Esophagus squamous epithelium (tissue), 5 donors: ENCODE results near the gene SYTL5. TPM values are rescaled to one million over a fixed set of nuclear protein-coding genes. Genes with fewer than 3 reads are reported as not detected.

Source experiments
- DNase-seq: peaks from one replicate; lab custom pipeline; 2025; lab: John Stamatoyannopoulos, UW
- H3K27ac ChIP-seq, 4 donors: fragments of 200-600 bp; sonication (generic); one replicate each; pipeline ENCODE4 v1.5.1; 2016 to 2019; ENCODE audit warnings: mild to moderate bottlenecking in 1 of 4
- H3K27me3 ChIP-seq, 4 donors: fragments of 200-600 bp; sonication (generic); 1 replicate in 3 of 4; 2 replicates in 1 of 4; pipeline versions ENCODE4 v1.5.1 to v1.6.0; 2017 to 2021; ENCODE audit warnings: antibody characterized with exemption in 1 of 4
- H3K36me3 ChIP-seq, 3 donors: fragments of 200-600 bp; sonication (generic); one replicate each; pipeline ENCODE4 v1.5.1; 2016 to 2019
- H3K4me1 ChIP-seq, 3 donors: fragments of 200-600 bp; sonication (generic); one replicate each; pipeline ENCODE4 v1.5.1; 2017 to 2019
- H3K4me3 ChIP-seq, 4 donors: fragments of 200-600 bp; sonication (generic); 1 replicate in 3 of 4; 2 replicates in 1 of 4; pipeline ENCODE4 v1.5.1; 2016 to 2019; ENCODE audit warnings: mild to moderate bottlenecking in 2 of 4, moderate library complexity in 1 of 4
- H3K9me3 ChIP-seq, 3 donors: fragments of 200-600 bp; sonication (generic); one replicate each; pipeline ENCODE4 v1.5.1; 2016 to 2019
- CTCF ChIP-seq, 6 experiments: fragments of 450-650 bp in 4 of 6; fragments of 200-600 bp in 2 of 6; sonication (generic) in 2 of 6; IDR thresholded peaks; one replicate each; pipeline ENCODE4 v1.5.1; 2016 to 2019; ENCODE audit warnings: antibody characterized with exemption in 6 of 6, mild to moderate bottlenecking in 4 of 6, moderate library complexity in 4 of 6
- POLR2A ChIP-seq, 4 donors: fragments of 450-650 bp; IDR thresholded peaks; one replicate each; pipeline ENCODE4 v1.6.1; 2017; ENCODE audit warnings: antibody characterized with exemption in 4 of 4, mild to moderate bottlenecking in 4 of 4, moderate library complexity in 3 of 4
- WGBS, 2 donors: methylation state at CpG; one replicate each; pipeline ENCODE4 v1.1.5; 2018; 5-methylcytosine and 5-hydroxymethylcytosine counted together
- intact Hi-C: fragments of 100-400 bp; cut with DNase I; formaldehyde crosslinking; loops from one replicate; pipeline ENCODE4 v1.15.0; 2022
- total RNA-seq, 4 donors: library from RNA; depleted of rRNA; stranded (reverse); fragments of >200 nt; gene quantifications; one replicate each; pipeline ENCODE4 v1.1.0, GENCODE V29; 2016
- donor health status: DM: yes; HTN: yes; CAD: no.

Gene SYTL5
- total RNA-seq, 4 donors from 2014 or later, result 0.76 to 8.9 (median 4.8) TPM

- no peak overlapping the region for H3K4me3 ChIP-seq
- no peaks in the 10 kb centered on the region for H3K36me3 ChIP-seq
- H3K27ac ChIP-seq, result no peak overlapping the region
- TF ChIP-seq CTCF (IDR thresholded peaks at IDR 0.05) (no peak), POLR2A (IDR thresholded peaks at IDR 0.05) (no peak)
- WGBS, 2 donors, result 90 to 95% methylated on average over 5 of the region's 5 CpGs
- intact Hi-C loops, result no loop called here
- DNase-seq, result no peak
- no peaks in the 10 kb centered on the region for H3K27me3 ChIP-seq
- no peaks in the 10 kb centered on the region for H3K4me1 ChIP-seq
- H3K9me3 ChIP-seq, result no peaks in the 10 kb centered on the region
Observed at GRCh38 chrX:38111196-38111595, 104.8 kb downstream of the SYTL5 start.

- TF ChIP-seq POLR2A (IDR thresholded peaks at IDR 0.05) (no peak), CTCF (IDR thresholded peaks at IDR 0.05) (no peak)
- H3K27ac ChIP-seq, result no peak overlapping the region
- H3K4me3 ChIP-seq, result no peak overlapping the region
- 58 to 60% methylated on average over 3 to 4 of the region's 4 CpGs for WGBS, 2 donors
- no peaks in the 10 kb centered on the region for H3K9me3 ChIP-seq
- intact Hi-C loops, result no loop called here
- no peak for DNase-seq
- no peaks in the 10 kb centered on the region for H3K27me3 ChIP-seq
- no peaks in the 10 kb centered on the region for H3K36me3 ChIP-seq
- no peaks in the 10 kb centered on the region for H3K4me1 ChIP-seq
Observed at GRCh38 chrX:38112566-38112965, 106.2 kb downstream of the SYTL5 start.

DNA sequence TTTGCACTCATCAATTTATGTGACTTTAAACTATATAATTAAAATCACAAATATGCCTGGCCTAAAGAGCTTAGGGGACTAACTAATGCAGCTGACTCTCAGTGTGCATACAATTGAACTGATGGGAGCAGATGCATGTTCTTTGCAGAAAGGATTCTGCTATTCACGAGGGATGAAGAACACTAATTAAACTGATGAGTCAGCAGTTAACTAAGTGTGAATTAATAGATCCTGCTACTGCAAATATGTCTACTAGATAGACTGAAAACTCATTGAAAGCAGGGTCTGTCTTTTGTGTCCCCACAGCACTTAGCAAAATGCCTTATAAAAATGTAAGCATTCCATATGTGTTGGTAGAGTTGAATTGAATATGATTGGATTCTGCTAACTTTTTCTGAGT is 110.4 kb downstream of the SYTL5 start:
- no peaks in the 10 kb centered on the region for H3K4me1 ChIP-seq
- H3K36me3 ChIP-seq, result no peaks in the 10 kb centered on the region
- no peak overlapping the region for H3K27ac ChIP-seq
- H3K4me3 ChIP-seq, result no peak overlapping the region
- intact Hi-C loops, result no loop called here
- no peak for DNase-seq
- no peaks in the 10 kb centered on the region for H3K27me3 ChIP-seq
- H3K9me3 ChIP-seq, result no peaks in the 10 kb centered on the region
- 25 to 33% methylated on average over 1 of the region's 1 CpG for WGBS, 2 donors
- TF ChIP-seq POLR2A (IDR thresholded peaks at IDR 0.05), result no peak
- no peak for TF ChIP-seq CTCF (IDR thresholded peaks at IDR 0.05)

DNA sequence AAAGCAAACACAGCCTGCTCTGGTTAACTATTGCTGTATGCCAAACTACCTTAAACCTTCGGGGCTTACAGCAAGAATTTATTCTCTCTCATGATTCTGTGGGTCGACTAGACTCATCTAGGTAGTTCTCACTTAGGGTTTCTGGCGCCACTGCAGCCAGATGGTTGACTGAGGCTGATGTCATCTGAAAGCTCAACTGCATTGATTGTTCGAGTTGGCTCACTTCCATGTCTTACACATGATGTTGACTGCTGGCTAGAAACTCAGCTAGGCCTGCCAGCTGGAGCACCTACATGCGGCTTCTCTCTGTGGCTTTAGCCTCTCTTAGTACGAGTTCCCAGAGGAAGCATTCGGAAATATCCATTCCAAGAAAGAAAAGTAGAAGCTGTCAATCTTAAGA is 111.1 kb downstream of the SYTL5 start:
- intact Hi-C loops, result no loop called here
- Histone ChIP-seq H3K27ac (no peak overlapping the region), H3K4me3 (no peak overlapping the region), H3K27me3 (no peaks in the 10 kb centered on the region), H3K36me3 (no peaks in the 10 kb centered on the region), H3K9me3 (no peaks in the 10 kb centered on the region), H3K4me1 (no peaks in the 10 kb centered on the region)
- TF ChIP-seq POLR2A (IDR thresholded peaks at IDR 0.05) (no peak), CTCF (IDR thresholded peaks at IDR 0.05) (no peak)
- 63 to 75% methylated on average over 2 to 7 of the region's 7 CpGs for whole genome bisulfite sequencing, 2 donors
- DNase-seq, result no peak

DNA sequence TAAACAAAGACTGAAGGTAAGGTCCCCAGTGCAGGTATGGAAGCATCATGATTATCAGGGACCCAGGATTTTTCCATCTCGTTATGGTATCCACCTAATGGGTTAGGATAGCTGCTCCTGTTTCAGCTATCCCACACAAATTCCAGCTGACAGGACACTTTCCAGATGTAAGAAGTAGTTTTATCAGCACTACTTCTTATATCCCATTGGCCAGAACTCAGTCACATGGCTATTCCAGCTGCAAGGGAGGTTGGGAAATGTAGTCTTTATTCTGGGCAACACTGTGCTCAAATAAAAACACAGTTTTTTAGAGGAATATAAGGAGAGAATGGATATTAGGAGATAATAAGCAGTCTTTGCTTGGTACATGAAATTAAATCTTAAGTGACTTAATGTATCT is 117.6 kb downstream of the SYTL5 start:
- intact Hi-C loops, result no loop called here
- Histone ChIP-seq H3K4me1 (no peaks in the 10 kb centered on the region), H3K27ac (no peak overlapping the region), H3K27me3 (no peaks in the 10 kb centered on the region), H3K4me3 (no peak overlapping the region), H3K9me3 (no peaks in the 10 kb centered on the region), H3K36me3 (no peaks in the 10 kb centered on the region)
- whole genome bisulfite sequencing, 2 donors, result 60 to 82% methylated on average over 1 of the region's 1 CpG
- DNase-seq, result no peak
- TF ChIP-seq CTCF (IDR thresholded peaks at IDR 0.05) (no peak), POLR2A (IDR thresholded peaks at IDR 0.05) (no peak)
